HL-60 (cell line): Measurements from ENCODE around the gene CYS1.

Experiments
- DNase-seq, 2 experiments: peaks; one replicate each; pipeline ENCODE4 v3.0.0-alpha.2; 2010 to 2020; ENCODE audit warnings: low read depth in 1 of 2, low spot score in 1 of 2
- H3K27ac ChIP-seq: fragments of 250-450 bp; sonication (Bioruptor Pico); replicated peaks from 2 replicates; pipeline ENCODE4 v1.5.1; 2020; ENCODE audit warnings: mild to moderate bottlenecking, moderate library complexity
- H3K27me3 ChIP-seq: fragments of 250-450 bp; sonication (Bioruptor Pico); 2 replicates; pipeline ENCODE4 v1.5.1; 2021; ENCODE audit warnings: mild to moderate bottlenecking, moderate library complexity; ENCODE audit not compliant: insufficient read depth, poor library complexity, severe bottlenecking
- H3K4me3 ChIP-seq: replicated peaks from 2 replicates; pipeline ENCODE4 v1.5.1; 2011; ENCODE audit warnings: mild to moderate bottlenecking, control low read depth, low read length; ENCODE audit not compliant: insufficient read depth
- GABPA ChIP-seq: IDR thresholded peaks from 2 replicates; pipeline ENCODE4 v1.6.1; 2012; ENCODE audit warnings: low read depth
- POLR2AphosphoS5 ChIP-seq: IDR thresholded peaks from 2 replicates; pipeline ENCODE4 v1.6.1; 2012; ENCODE audit warnings: low read depth
- SPI1 ChIP-seq: IDR thresholded peaks from 2 replicates; pipeline ENCODE4 v1.6.1; 2012; ENCODE audit warnings: low read depth, mild to moderate bottlenecking, borderline replicate concordance
- TF ChIP-seq, protein P1 (sequence below): IDR thresholded peaks from one replicate; pipeline ENCODE4 v1.5.1; 2011; ENCODE audit warnings: low read length, control low read depth, inconsistent platforms; ENCODE audit not compliant: insufficient read depth
- TF ChIP-seq, protein P2 (sequence below): IDR thresholded peaks from 2 replicates; pipeline ENCODE4 v1.6.1; 2012; ENCODE audit warnings: low read depth; ENCODE audit not compliant: insufficient replicate concordance

The CYS1 gene

DNA sequence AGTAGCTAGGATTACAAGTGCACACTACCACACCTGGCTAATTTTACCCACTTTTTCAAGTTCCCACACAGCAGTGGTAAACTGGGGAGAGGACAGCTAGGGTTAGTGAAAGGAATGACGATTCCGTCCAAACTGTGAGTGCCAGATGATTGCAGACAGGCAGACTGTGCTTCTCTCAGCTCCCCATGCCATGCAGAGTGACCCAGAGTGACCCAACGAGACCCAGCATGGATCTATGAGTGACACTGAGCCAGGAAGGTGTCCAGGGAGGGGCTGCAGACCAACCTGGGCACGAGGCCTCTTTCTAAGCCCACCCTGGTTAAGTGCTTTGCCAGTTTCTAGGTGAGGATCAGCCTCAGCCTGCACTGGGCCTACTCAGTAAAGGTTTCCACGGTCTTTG, 44.6 kb downstream of the CYS1 start:
- H3K27ac ChIP-seq, result no peak overlapping the region
- no peak for DNase-seq
- no peaks in the 10 kb centered on the region for H3K27me3 ChIP-seq
- no peak overlapping the region for H3K4me3 ChIP-seq
- no peak for TF ChIP-seq SPI1
- TF ChIP-seq, protein P1, sequence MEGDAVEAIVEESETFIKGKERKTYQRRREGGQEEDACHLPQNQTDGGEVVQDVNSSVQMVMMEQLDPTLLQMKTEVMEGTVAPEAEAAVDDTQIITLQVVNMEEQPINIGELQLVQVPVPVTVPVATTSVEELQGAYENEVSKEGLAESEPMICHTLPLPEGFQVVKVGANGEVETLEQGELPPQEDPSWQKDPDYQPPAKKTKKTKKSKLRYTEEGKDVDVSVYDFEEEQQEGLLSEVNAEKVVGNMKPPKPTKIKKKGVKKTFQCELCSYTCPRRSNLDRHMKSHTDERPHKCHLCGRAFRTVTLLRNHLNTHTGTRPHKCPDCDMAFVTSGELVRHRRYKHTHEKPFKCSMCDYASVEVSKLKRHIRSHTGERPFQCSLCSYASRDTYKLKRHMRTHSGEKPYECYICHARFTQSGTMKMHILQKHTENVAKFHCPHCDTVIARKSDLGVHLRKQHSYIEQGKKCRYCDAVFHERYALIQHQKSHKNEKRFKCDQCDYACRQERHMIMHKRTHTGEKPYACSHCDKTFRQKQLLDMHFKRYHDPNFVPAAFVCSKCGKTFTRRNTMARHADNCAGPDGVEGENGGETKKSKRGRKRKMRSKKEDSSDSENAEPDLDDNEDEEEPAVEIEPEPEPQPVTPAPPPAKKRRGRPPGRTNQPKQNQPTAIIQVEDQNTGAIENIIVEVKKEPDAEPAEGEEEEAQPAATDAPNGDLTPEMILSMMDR, result no peak
- TF ChIP-seq GABPA, result no peak
- no peak for TF ChIP-seq POLR2AphosphoS5
- TF ChIP-seq, protein P2, sequence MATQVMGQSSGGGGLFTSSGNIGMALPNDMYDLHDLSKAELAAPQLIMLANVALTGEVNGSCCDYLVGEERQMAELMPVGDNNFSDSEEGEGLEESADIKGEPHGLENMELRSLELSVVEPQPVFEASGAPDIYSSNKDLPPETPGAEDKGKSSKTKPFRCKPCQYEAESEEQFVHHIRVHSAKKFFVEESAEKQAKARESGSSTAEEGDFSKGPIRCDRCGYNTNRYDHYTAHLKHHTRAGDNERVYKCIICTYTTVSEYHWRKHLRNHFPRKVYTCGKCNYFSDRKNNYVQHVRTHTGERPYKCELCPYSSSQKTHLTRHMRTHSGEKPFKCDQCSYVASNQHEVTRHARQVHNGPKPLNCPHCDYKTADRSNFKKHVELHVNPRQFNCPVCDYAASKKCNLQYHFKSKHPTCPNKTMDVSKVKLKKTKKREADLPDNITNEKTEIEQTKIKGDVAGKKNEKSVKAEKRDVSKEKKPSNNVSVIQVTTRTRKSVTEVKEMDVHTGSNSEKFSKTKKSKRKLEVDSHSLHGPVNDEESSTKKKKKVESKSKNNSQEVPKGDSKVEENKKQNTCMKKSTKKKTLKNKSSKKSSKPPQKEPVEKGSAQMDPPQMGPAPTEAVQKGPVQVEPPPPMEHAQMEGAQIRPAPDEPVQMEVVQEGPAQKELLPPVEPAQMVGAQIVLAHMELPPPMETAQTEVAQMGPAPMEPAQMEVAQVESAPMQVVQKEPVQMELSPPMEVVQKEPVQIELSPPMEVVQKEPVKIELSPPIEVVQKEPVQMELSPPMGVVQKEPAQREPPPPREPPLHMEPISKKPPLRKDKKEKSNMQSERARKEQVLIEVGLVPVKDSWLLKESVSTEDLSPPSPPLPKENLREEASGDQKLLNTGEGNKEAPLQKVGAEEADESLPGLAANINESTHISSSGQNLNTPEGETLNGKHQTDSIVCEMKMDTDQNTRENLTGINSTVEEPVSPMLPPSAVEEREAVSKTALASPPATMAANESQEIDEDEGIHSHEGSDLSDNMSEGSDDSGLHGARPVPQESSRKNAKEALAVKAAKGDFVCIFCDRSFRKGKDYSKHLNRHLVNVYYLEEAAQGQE, result no peak

DNA sequence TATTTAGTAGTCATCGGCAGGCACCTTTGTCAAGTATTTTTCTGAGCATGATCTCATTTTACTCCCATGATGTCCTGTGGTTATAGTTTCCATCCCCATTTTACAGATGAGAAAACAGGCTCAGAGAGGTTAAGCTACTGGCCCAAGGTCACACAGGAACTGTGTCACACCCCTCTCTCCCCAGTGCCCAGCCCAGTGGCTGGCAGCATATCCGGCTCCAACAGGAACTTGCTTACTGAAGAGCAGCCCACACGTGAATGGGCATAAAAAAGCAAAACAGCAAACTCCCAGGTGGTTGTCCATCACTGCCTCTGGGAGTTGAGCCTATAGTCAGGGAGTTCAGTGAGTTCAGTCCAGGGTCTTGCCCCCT, 45.2 kb downstream of the CYS1 start:
- DNase-seq, result no peak
- TF ChIP-seq, protein P1, result no peak
- TF ChIP-seq SPI1 (no peak), GABPA (no peak), POLR2AphosphoS5 (no peak)
- TF ChIP-seq, protein P2, result no peak
- no peak overlapping the region for H3K27ac ChIP-seq
- no peaks in the 10 kb centered on the region for H3K27me3 ChIP-seq
- no peak overlapping the region for H3K4me3 ChIP-seq

DNA sequence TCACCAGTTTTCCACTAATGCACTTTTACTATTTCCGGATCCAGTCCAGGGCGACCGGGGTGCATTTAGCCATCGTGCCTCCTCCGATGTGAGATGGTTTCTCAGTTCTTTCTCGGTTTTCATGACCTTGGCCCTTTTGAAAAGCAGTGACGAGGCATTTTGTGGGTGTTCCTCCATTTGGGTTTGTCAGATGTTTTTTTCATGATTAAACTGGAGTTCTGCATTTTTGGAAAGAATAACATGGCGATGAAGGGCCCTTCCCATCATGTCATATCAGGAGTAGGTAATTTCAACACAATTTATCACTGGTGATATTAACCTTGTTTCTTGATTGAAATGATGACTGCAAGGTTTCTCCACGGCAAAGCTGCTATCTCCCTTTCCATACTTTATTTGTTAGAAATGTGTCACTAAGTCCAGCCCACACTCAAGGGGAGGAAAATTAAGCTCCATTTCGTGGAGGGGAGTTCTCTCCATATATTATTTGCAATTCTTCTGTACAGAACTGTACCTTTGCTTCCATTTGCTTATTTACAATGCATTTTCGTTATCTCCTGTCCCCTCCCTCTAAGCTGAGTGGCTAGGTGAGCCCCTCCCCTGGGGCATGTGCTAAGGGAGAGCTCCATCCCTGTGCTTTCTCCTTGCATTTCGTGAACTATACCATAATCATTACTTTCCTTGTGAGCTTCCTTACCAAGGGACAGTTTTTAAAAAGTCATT, 45.7 kb downstream of the CYS1 start:
- H3K27ac ChIP-seq, result no peak overlapping the region
- no peak for TF ChIP-seq GABPA
- TF ChIP-seq, protein P2, result no peak
- TF ChIP-seq SPI1, result no peak
- no peak for TF ChIP-seq POLR2AphosphoS5
- TF ChIP-seq, protein P1, result no peak
- DNase-seq, result no peak
- H3K27me3 ChIP-seq, result no peaks in the 10 kb centered on the region
- H3K4me3 ChIP-seq, result no peak overlapping the region
